HG03066 (cell line): ENCODE measurements around the gene PKDREJ.
"Not testable (repeated sequence)": the region's sequence is repeated elsewhere in the genome, so short reads cannot be mapped to it uniquely, and the experiment has no call there.

Experiments
- ATAC-seq: cut with Tn5 transposase; IDR thresholded peaks from one replicate; pipeline ENCODE4 v1.9.1; 2021; ENCODE audit warnings: low read depth; ENCODE audit not compliant: unreplicated experiment

Gene PKDREJ

DNA sequence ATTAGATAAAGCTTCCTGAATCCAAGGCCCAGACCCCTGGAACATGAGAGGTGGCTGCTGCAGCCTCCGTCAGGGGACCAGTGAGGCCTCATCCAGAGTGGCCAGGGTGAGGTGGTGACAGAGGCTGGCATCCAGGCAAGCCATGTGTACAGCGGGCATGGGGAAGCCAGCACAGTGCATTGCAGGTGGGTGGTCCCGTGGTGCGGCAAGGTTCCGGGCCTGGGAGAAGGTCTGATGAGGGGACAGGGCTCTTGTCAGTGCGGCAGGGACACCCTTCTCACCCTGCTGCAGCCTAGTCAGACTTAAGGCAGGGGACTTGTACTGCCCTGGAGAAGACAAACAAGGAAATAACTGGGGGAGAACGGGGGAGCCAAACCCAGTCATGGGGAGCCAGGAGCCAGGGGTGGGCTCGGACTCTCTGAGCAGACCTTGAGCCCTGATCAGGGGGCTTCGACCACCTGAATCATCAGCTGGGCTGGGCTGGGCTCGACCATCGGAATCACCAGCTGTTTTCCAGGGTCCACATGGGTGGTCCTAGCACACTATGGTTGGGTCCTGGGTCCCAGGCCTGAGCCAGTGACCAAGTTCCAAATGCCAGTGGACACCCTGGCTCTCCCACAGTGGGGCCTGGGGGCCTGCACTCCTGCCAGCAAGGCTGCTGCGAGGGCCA, 9.8 kb upstream of the PKDREJ start:
- ATAC-seq = no peak

- no peak for ATAC-seq
Observed at GRCh38 chr22:46272196-46272595, 9.1 kb upstream of the PKDREJ start.

GRCh38 chr22:46269564-46269963, 6.4 kb upstream of the PKDREJ start:
- ATAC-seq = no peak

DNA sequence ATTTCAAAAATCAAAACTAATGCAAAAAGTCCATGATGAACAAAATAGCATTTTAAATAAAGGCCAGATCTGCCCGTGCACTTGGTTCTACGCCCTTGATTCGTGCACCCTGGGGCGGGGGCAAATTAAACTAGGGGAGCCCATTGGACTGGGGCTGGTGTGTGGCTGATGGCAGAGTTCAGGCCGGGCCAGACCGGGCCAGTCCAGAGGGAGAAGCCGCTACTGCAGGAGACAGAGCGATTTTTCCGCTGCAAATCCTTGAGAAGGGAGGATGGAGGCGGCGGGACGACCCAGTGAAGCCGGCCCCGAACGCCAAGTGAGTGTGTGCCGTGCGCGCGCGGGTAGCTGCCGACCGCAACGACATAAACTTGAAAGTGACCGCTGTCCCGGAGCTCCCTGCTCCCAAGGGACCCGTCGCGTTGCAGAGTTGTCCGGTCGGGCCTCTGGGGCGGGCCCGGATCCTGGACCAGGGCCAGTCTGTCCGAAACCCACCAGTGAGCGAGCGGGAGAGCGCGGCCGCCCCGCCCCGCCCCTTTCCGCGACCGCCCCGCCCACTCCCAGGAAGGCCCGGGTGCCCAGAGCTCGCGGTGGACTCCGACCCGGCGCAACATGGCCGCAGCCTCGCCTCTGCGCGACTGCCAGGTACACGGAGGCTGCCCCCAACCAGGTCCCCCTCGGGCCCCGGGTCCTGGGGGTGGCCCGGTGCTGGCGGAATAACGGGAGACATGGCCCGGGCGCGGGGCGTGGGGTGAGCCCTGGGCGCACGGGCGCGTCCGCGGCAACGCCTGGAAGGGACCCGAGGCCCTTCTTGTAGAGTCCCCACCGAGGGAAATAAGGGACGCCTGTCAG, 4.5 kb upstream of the PKDREJ start, which contains the start of gene TTC38:
Gene TTC38, plus strand, starts transcription at position 578 of the 849 bp plus-strand sequence. Its CDS starts 32 bp downstream, at position 610.
- peak; percentile 76 for ATAC-seq

- not testable (repeated sequence) for ATAC-seq
Observed at GRCh38 chr22:46265627-46266026, 2.5 kb upstream of the PKDREJ start.

GRCh38 chr22:46264520-46264919, 1.4 kb upstream of the PKDREJ start:
- ATAC-seq = not testable (repeated sequence)

- ATAC-seq = no peak
Observed at GRCh38 chr22:46262449-46263215, 511 bp downstream of the PKDREJ start.

GRCh38 chr22:46260038-46260437, 3.1 kb downstream of the PKDREJ start:
- no peak for ATAC-seq

- no peak for ATAC-seq
Observed at GRCh38 chr22:46259374-46259773, 3.8 kb downstream of the PKDREJ start.

GRCh38 chr22:46256358-46256958, 6.7 kb downstream of the PKDREJ start:
- no peak for ATAC-seq

DNA sequence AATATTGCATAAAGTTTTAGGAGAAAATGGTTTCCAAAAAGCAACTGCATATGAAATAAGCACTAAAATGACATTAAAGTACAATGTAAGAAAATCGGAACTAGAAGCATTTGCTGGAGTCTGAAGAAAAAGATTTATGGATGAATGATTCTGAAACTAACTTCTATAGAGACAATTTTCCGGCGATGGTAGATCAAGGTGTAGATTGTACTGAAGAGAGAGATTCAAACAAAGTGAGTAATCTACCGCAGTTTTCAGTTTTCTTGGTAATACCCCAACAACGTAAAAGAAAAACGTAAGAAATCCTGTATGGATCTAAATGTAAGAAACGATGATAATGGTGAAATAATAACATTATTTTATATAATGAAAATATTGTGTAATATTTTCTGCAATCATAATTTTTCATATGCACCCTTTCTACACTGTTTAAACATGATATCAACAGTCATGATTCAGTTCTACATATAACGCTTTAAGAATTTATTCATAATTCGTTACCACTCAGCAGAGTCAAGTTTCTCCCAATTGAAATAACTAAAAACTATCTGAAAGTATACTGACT, 11.2 kb downstream of the PKDREJ start:
- no peak for ATAC-seq

- ATAC-seq = no peak
Observed at GRCh38 chr22:46251266-46251665, 11.9 kb downstream of the PKDREJ start.

DNA sequence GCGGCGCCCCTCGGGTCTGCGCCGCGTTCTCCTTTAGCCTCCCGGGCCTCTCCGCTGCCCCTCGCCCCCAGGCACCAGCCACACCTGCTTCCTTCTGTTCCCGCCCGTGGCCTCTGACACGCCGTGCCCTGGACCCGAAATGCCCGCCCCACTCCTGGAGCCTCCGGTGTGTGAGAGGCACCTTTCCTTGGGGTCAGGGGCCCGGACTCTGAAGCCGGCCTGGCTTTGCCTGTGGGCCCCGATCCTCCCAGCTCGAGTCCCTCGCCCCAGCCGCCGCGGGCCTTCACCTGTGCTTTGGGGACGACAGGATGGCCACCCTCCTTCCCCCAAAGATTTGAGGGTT, 12.4 kb downstream of the PKDREJ start:
- no peak for ATAC-seq

DNA sequence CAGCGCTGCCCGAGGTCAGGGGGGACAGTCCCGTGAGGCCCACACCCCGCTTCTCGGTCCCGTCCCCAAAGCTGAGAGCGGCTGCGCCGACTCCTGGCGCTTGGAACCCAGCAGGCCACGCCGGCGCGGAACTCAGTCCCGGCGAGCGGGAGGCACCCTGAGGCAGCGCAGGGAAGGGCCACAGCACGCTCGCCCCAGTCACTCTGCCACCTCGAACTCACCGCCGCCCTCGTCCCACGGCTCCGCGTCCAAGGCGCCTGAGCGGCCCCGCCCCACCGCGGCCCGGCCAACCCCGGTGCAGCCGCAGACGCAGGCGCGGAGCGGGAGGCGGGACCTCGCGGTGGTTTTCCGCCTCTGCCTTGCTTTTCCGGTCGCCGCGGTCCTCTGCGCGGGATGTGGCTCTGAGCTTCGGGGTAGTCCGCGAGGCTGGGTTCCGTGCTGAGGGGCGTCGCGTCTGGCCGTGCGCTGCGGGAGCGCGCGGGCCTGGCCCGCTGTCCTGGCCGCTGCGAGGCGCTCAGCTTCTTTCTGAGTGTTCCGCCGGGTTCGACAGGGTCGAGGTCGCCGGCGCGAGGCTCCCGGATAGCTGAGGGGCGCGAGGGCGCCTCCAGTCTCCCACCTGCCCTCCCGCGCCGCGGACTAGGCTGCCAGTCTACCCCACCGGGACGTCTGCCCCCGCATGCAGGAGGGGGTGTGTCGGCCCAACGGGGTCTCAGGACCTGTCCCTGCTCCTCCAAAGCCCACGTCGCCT, 12.9 kb downstream of the PKDREJ start, which contains the start of gene CDPF1:
Gene CDPF1, minus strand, starts transcription at position 259 of the 748 bp plus-strand sequence. CDS start 2,009 bp downstream, outside the sequence.
- peak; percentile 74 for ATAC-seq

DNA sequence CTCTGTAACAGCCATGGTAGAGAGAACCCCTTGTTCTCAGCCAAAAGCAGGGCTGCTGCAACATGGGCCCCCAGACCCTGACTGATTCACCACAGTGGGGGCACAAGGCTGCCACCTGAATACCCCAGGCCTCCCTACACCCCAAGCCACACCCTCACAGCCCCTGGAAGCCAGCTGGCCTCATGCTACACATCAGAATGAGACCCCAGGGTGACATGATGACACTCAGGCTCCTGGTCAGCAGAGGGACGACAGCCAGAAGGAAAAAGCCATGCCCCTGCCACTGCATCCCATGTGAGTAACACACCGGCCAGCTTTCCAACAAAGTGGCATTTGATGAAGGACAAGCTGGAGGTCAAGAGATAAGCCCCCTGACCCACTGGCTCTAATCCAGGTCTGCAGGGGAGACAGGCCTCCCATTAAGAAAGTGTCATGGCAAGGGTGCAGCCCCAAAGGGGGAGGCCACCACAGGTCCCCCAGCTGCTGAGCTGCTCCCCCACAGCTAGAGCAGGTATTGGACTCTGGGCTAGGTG, 15.6 kb downstream of the PKDREJ start:
- no peak for ATAC-seq

DNA sequence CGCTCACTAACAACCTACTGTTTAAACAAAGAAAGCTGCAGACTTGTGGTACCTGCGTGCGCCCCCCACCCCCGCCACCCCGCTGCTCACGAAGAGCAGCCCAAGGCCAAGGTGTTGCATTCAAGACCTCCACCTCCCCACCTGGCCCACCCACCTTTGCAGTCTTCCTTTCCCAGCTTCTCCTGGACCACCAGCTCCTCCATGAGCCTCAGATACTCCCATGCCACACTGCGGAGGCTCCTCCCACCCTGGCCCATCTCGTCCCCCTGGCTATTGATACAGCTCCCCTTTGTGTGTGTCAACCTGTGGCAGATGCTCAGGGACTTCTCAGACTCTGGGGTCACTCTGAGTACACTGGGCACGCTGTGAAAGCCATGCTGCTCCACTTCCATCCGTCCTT, 17.0 kb downstream of the PKDREJ start:
- no peak for ATAC-seq

DNA sequence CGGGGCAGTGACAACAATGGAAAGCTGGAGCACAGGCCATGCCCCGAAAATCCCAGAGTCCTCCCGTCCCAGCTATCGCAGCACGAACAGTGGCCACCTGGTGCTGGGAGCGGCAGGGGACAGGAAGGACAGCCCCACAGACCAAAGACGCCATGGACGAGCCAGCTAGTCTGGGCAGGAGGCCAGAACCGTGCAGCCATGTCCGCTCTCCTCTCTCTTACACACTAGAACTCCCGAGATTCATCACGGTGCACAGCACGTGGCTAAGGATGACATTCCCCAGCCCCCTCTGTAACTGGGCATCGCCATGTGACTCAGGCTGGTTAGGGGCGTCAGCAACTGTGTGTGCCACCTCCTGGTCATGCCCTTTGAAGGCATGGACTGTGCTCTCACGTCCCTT, 17.6 kb downstream of the PKDREJ start:
- no peak for ATAC-seq

- no peak for ATAC-seq
Observed at GRCh38 chr22:46244771-46245170, 18.4 kb downstream of the PKDREJ start.

- ATAC-seq = no peak
Observed at GRCh38 chr22:46242076-46242475, 21.1 kb downstream of the PKDREJ start.
